Thymus (tissue), 11 donors: ENCODE data around the gene IFNAR2. TPM values are rescaled to one million over a fixed set of nuclear protein-coding genes. Genes with fewer than 3 reads are reported as not detected.
A peak's percentile ranks its signal among the peaks of the same experiment; 100 is the strongest.
"Not testable (repeated sequence)": the region's sequence is repeated elsewhere in the genome, so short reads cannot be mapped to it uniquely, and the experiment has no call there.

Experiments used
- DNase-seq, 9 donors: peaks; one replicate each; pipeline ENCODE4 v3.0.0-alpha.2; 2013; ENCODE audit warnings: low spot score in 9 of 9, low read depth in 6 of 9, missing footprints in 1 of 9
- H3K27ac ChIP-seq, 2 donors: one replicate each; pipeline ENCODE4 v1.5.1; 2013; ENCODE audit warnings: control low read depth in 1 of 2, low read depth in 1 of 2, low read length in 1 of 2, mild to moderate bottlenecking in 1 of 2, moderate library complexity in 1 of 2
- H3K27me3 ChIP-seq, 2 donors: one replicate each; pipeline ENCODE4 v1.5.1; 2013; ENCODE audit warnings: low read length in 1 of 2; ENCODE audit not compliant: control insufficient read depth in 2 of 2, insufficient read depth in 1 of 2
- H3K36me3 ChIP-seq, 2 donors: one replicate each; pipeline ENCODE4 v1.5.1; 2013; ENCODE audit warnings: low read length in 1 of 2, mild to moderate bottlenecking in 1 of 2, moderate library complexity in 1 of 2; ENCODE audit not compliant: control insufficient read depth in 2 of 2, insufficient read depth in 2 of 2
- H3K4me1 ChIP-seq, 2 donors: one replicate each; pipeline ENCODE4 v1.5.1; 2013; ENCODE audit warnings: low read length in 2 of 2; ENCODE audit not compliant: control insufficient read depth in 2 of 2, insufficient read depth in 2 of 2
- H3K4me3 ChIP-seq, 2 donors: one replicate each; pipeline ENCODE4 v1.5.1; 2013; ENCODE audit warnings: low read length in 2 of 2, control low read depth in 1 of 2, mild to moderate bottlenecking in 1 of 2
- H3K9me3 ChIP-seq, 2 donors: one replicate each; pipeline ENCODE4 v1.5.1; 2013; ENCODE audit warnings: low read length in 1 of 2, mild to moderate bottlenecking in 1 of 2; ENCODE audit not compliant: control insufficient read depth in 2 of 2, insufficient read depth in 1 of 2
- WGBS: extraction: QIAGEN DNeasy Blood & Tissue Kit; methylation state at CpG from one replicate; pipeline ENCODE4 v1.1.7; 2013; 5-methylcytosine and 5-hydroxymethylcytosine counted together
- polyA plus RNA-seq: library from polyadenylated mRNA; stranded (reverse); fragments of 200-250 nt; gene quantifications from one replicate; pipeline ENCODE4 v1.2.3, GENCODE V29; 2013
- total RNA-seq: library from RNA; stranded (reverse); fragments of 120-200 nt; gene quantifications from one replicate; pipeline ENCODE4 v1.2.4, GENCODE V29; 2013
- donor health status: healthy.

Gene IFNAR2
- total and polyA plus RNA-seq, 2 donors: 11.2 to 36.9 TPM

- H3K27ac ChIP-seq: peak overlapping the region; percentile 35 to 54
- peaks cover 36 to 41% of the 10 kb centered on the region in 2 donors for H3K4me1 ChIP-seq
- DNase-seq: no peak
- peaks cover 13 to 25% of the 10 kb centered on the region in 2 donors for H3K36me3 ChIP-seq
- 88% methylated on average over 2 of the region's 2 CpGs for WGBS
- no peaks in the 10 kb centered on the region for H3K27me3 ChIP-seq
- no peak overlapping the region for H3K4me3 ChIP-seq
- no peaks in the 10 kb centered on the region for H3K9me3 ChIP-seq
Measured at GRCh38 chr21:33236766-33237165, 7.0 kb downstream of the IFNAR2 start.

GRCh38 chr21:33237486-33237885 is 7.7 kb downstream of the IFNAR2 start:
- peak overlapping the region; percentile 48 to 77 for H3K27ac ChIP-seq

GRCh38 chr21:33238146-33238545 is 8.4 kb downstream of the IFNAR2 start:
- Histone ChIP-seq H3K4me3 (no peak overlapping the region), H3K36me3 (peaks cover 18 to 31% of the 10 kb centered on the region in 2 donors), H3K9me3 (no peaks in the 10 kb centered on the region), H3K27me3 (no peaks in the 10 kb centered on the region), H3K27ac (peak overlapping the region; percentile 48 to 77), H3K4me1 (peaks cover 28 to 33% of the 10 kb centered on the region in 2 donors)
- no peak for DNase-seq
- 86% methylated on average over 4 of the region's 4 CpGs for WGBS

More at GRCh38 chr21:33237486-33237885, 7.7 kb downstream of the IFNAR2 start:
- 94% methylated on average over 3 of the region's 3 CpGs for WGBS
- Histone ChIP-seq H3K4me3 (no peak overlapping the region), H3K36me3 (peaks cover 13 to 28% of the 10 kb centered on the region in 2 donors), H3K9me3 (no peaks in the 10 kb centered on the region), H3K4me1 (peaks cover 32 to 34% of the 10 kb centered on the region in 2 donors), H3K27me3 (no peaks in the 10 kb centered on the region)
- no peak for DNase-seq

- Histone ChIP-seq H3K36me3 (peaks cover 19 to 34% of the 10 kb centered on the region in 2 donors), H3K4me1 (peaks cover 28 to 36% of the 10 kb centered on the region in 2 donors), H3K9me3 (no peaks in the 10 kb centered on the region), H3K27me3 (no peaks in the 10 kb centered on the region), H3K27ac (peak overlapping the region; percentile 48 to 77), H3K4me3 (no peak overlapping the region)
- DNase-seq: peak in 1 of 9 donors; percentile 45
- 84% methylated on average over 7 of the region's 7 CpGs for WGBS
Measured at GRCh38 chr21:33238565-33239255, 9.0 kb downstream of the IFNAR2 start.

GRCh38 chr21:33239559-33240127 is 9.9 kb downstream of the IFNAR2 start:
- not testable (repeated sequence) for H3K27me3 ChIP-seq, DNase-seq, H3K9me3 ChIP-seq, H3K4me3 ChIP-seq
- Histone ChIP-seq H3K36me3 (peaks cover 24 to 35% of the 10 kb centered on the region in 2 donors), H3K27ac (peak overlapping the region; percentile 34 to 66), H3K4me1 (peaks cover 30 to 43% of the 10 kb centered on the region in 2 donors)

- no peak overlapping the region for H3K27ac ChIP-seq
- DNase-seq: no peak
- peaks cover 29 to 44% of the 10 kb centered on the region in 2 donors for H3K4me1 ChIP-seq
- H3K9me3 ChIP-seq: no peaks in the 10 kb centered on the region
- no peaks in the 10 kb centered on the region for H3K27me3 ChIP-seq
- H3K4me3 ChIP-seq: no peak overlapping the region
- peaks cover 29 to 42% of the 10 kb centered on the region in 2 donors for H3K36me3 ChIP-seq
- WGBS: 95% methylated on average over 2 of the region's 2 CpGs
Measured at GRCh38 chr21:33240404-33240803, 10.7 kb downstream of the IFNAR2 start.

- peak overlapping the region in 1 of 2 donors; percentile 18 for H3K27ac ChIP-seq
- no peaks in the 10 kb centered on the region for H3K27me3 ChIP-seq
- H3K4me3 ChIP-seq: no peak overlapping the region
- WGBS: 59% methylated on average over 2 of the region's 2 CpGs
- H3K9me3 ChIP-seq: no peaks in the 10 kb centered on the region
- peaks cover 21 to 40% of the 10 kb centered on the region in 2 donors for H3K4me1 ChIP-seq
- peak in 3 of 9 donors; percentile 26 to 67 (median 50) for DNase-seq
- peaks cover 38 to 48% of the 10 kb centered on the region in 2 donors for H3K36me3 ChIP-seq
Measured at GRCh38 chr21:33241846-33242245, 12.1 kb downstream of the IFNAR2 start.

- H3K27me3 ChIP-seq, H3K9me3 ChIP-seq, DNase-seq, H3K4me3 ChIP-seq, H3K27ac ChIP-seq: not testable (repeated sequence)
- Histone ChIP-seq H3K4me1 (peaks cover 21 to 39% of the 10 kb centered on the region in 2 donors), H3K36me3 (peaks cover 42 to 49% of the 10 kb centered on the region in 2 donors)
- 96% methylated on average over 8 of the region's 8 CpGs for WGBS
Measured at GRCh38 chr21:33242846-33243245, 13.1 kb downstream of the IFNAR2 start.

- H3K9me3 ChIP-seq: no peaks in the 10 kb centered on the region
- no peak overlapping the region for H3K4me3 ChIP-seq
- H3K36me3 ChIP-seq: peaks cover 48 to 61% of the 10 kb centered on the region in 2 donors
- no peaks in the 10 kb centered on the region for H3K27me3 ChIP-seq
- H3K4me1 ChIP-seq: peaks cover 15 to 30% of the 10 kb centered on the region in 2 donors
- H3K27ac ChIP-seq: peak overlapping the region; percentile 62 to 67
- WGBS: 52% methylated on average over 6 of the region's 6 CpGs
- peak in 1 of 9 donors; percentile 50 for DNase-seq
Measured at GRCh38 chr21:33244082-33244778, 14.5 kb downstream of the IFNAR2 start.
